Measurements from ENCODE around the gene PRMT2.
A peak's percentile ranks its signal among the peaks of the same experiment; 100 is the strongest.

The PRMT2 gene

DNA sequence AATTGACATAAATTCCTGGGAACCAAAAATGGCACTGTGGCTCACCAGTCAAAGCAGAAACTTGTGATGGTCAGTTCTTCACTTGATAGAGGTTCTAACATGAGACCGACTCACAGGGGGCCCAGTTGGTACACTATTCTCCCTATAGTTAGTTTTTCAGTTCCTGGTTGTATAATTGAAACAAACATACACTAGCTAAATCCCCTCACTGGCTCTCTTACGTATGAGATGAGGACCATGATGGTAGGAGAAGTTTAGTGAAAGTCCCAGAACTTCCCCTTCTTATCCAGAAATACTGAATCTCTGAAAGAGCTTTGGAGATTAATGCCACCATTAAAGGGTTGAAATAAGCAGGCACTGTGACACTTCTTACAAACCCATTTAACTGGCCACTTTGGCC lies 27.8 kb upstream of the PRMT2 start:
- H3K27ac Mint-ChIP-seq, result no peak overlapping the region
- H3K4me3 Mint-ChIP-seq, result no peak overlapping the region
- DNase-seq, result no peak
- no peaks in the 10 kb centered on the region for H3K27me3 Mint-ChIP-seq
- H3K9me3 Mint-ChIP-seq, result peaks cover 5% of the 10 kb centered on the region
- peaks cover 31% of the 10 kb centered on the region for H3K4me1 Mint-ChIP-seq
- no peaks in the 10 kb centered on the region for H3K36me3 Mint-ChIP-seq (ENCODE audit: low read depth)
- ATAC-seq, result no peak

DNA sequence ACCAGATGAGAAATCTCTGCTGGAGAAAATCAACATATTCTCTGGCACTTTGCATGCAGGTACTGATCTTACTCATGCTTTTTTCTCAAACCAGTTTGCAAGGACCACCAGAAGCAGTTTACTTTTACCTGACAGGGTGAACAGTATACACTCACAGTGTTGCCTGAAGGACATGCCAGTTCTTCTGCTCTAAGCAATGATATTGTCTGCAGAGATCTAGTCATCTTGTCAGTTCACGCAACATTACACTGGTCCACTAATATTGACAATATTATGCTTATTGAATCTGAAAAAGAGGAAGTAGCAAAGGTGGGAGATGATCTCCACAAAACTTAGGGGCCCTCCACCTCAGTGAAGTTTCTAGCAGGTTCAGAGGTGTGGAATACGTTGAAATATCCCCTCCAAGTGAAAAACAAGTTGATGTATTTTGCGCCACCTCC lies 26.8 kb upstream of the PRMT2 start:
- no peak overlapping the region for H3K27ac Mint-ChIP-seq
- no peaks in the 10 kb centered on the region for H3K36me3 Mint-ChIP-seq (ENCODE audit: low read depth)
- DNase-seq, result no peak
- no peak for ATAC-seq
- no peak overlapping the region for H3K4me3 Mint-ChIP-seq
- no peaks in the 10 kb centered on the region for H3K27me3 Mint-ChIP-seq
- peaks cover 29% of the 10 kb centered on the region for H3K4me1 Mint-ChIP-seq
- H3K9me3 Mint-ChIP-seq, result peaks cover 5% of the 10 kb centered on the region

DNA sequence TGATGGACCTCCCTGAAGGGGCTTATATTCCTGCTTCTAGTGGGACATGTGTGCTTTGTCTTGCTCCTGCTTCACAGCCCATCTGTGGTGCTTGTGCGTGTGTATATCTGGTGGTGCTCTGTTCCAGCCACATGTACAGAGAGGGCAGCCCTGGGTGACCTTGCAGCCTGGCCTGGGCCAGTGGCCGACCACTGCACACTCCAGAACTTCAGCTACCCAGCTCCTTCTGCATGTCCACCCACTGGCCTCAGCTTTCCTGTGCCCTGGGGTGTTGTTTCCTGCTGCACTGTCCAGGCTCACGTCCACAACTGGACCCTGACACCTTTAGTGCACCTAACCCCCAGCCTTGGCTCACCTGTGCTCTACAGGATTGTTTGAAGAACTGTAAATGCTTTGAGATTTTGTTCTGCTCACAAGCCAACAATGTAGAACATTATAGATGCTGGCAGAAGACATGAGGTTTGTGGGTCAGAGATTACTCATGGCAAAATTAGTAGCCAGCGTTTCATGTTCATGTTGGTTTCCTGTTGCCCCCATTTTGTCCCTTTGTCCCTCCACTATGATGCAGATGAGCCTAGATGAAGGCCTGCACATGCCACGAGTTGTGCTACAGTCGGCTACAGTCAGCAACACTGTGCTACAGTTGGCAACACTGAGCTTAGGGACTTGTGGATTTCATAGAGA lies 25.3 kb upstream of the PRMT2 start:
- ATAC-seq, result no peak
- H3K4me3 Mint-ChIP-seq, result no peak overlapping the region
- H3K27me3 Mint-ChIP-seq, result no peaks in the 10 kb centered on the region
- H3K36me3 Mint-ChIP-seq (ENCODE audit: low read depth), result no peaks in the 10 kb centered on the region
- H3K9me3 Mint-ChIP-seq, result peaks cover 5% of the 10 kb centered on the region
- H3K4me1 Mint-ChIP-seq, result peaks cover 24% of the 10 kb centered on the region
- no peak overlapping the region for H3K27ac Mint-ChIP-seq
- no peak for DNase-seq

DNA sequence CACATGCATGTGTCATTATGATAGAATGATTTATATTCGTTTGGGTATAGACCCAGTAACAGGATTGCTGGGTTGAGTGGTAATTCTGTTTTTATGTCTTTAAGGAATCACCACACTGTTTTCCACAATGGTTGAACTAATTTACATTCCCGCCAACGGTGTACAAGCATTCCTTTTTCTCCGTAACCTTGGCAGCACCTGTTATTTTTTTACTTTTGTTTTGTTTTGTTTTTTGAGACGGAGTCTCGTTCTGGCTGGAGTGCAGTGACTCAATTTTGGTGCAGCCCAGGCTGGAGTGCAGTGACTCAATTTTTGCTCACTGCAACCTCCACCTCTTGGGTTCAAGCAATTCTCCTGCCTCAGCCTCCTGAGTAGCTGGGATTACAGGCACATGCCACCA lies 22.1 kb upstream of the PRMT2 start:
- H3K4me1 Mint-ChIP-seq, result no peaks in the 10 kb centered on the region
- DNase-seq, result no peak
- no peak overlapping the region for H3K4me3 Mint-ChIP-seq
- H3K9me3 Mint-ChIP-seq, result peaks cover 5% of the 10 kb centered on the region
- H3K27ac Mint-ChIP-seq, result no peak overlapping the region
- no peaks in the 10 kb centered on the region for H3K36me3 Mint-ChIP-seq (ENCODE audit: low read depth)
- ATAC-seq, result no peak
- no peaks in the 10 kb centered on the region for H3K27me3 Mint-ChIP-seq

DNA sequence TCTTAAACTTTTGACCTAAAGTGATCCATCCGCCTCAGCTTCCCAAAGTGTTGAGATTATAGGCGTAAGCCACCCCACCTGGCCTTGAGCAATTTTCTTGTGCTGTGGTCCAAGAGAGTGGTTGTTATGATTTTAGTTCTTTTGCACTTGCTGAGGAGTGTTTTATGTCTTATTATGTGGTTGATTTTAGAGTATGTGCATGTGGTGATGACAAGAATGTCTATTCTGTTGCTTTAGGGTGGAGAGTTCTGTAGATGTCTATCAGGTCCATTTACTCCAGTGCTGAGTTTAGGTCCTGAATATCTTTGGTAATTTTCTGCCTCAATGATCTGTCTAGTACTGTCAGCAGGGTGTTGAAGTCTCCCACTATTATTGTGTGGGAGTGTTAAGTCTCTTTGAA lies 19.4 kb upstream of the PRMT2 start:
- Mint-ChIP-seq H3K36me3 (ENCODE audit: low read depth) (no peaks in the 10 kb centered on the region), H3K4me1 (peaks cover 12% of the 10 kb centered on the region), H3K27me3 (no peaks in the 10 kb centered on the region), H3K9me3 (peaks cover 5% of the 10 kb centered on the region), H3K27ac (no peak overlapping the region), H3K4me3 (no peak overlapping the region)
- no peak for DNase-seq
- ATAC-seq, result no peak

DNA sequence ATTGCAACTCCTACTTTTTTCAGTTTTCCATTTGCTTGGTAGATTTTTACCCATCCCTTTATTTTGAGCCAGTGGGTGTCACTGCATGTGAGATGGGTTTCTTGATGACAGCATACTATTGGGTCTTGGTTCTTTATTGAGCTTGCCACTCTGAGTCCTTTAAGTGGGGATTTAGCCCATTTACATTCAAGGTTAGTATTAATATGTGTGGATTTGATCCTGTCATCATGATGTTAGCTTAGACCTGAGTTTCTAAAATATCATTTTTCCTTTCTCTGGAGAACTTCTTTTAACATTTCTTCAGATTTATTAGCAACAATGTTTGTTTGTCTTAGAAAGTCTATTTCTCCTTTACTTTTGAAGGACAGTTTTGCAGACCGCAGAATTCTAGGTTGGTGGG lies 18.8 kb upstream of the PRMT2 start:
- no peak for ATAC-seq
- Mint-ChIP-seq H3K27me3 (no peaks in the 10 kb centered on the region), H3K9me3 (peaks cover 5% of the 10 kb centered on the region), H3K27ac (no peak overlapping the region), H3K4me1 (peaks cover 17% of the 10 kb centered on the region), H3K4me3 (no peak overlapping the region), H3K36me3 (ENCODE audit: low read depth) (no peaks in the 10 kb centered on the region)
- no peak for DNase-seq

DNA sequence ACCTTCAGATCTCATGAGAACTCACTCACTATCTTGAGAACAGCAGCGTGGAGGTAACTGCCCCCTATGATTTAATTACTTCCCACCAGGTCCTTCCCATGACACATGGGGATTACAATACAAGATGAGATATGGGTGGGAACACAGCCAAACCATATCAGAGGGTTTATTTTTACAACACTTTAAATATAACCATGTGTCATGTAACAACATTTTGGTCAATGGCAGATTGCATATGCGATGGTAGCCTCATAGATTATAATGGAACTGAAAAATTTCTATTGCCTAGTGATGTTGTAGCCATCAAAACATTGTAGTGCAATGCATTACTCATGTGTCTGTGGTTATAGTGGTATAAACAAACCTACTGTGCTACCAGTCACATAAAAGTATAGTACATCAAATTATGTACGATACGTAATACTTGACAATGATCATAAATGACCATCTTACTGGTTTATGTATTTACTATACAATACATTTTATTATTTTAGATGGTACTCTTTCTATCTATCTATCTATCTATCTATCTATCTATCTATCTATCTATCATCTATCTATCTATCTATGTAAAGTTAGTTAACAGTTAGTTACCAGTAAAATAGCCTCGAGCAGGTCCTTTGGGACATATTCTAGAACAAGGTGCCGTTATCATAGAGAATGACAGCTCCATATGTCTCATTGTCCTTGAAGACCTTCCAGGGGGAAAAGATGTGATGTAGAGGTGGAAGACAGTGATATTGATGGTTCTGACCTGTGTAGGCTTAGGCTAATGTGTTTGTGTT lies 18.0 kb upstream of the PRMT2 start:
- Mint-ChIP-seq H3K4me3 (no peak overlapping the region), H3K27ac (no peak overlapping the region), H3K4me1 (peaks cover 25% of the 10 kb centered on the region), H3K36me3 (ENCODE audit: low read depth) (no peaks in the 10 kb centered on the region), H3K27me3 (no peaks in the 10 kb centered on the region), H3K9me3 (no peaks in the 10 kb centered on the region)
- no peak for DNase-seq
- ATAC-seq, result no peak

DNA sequence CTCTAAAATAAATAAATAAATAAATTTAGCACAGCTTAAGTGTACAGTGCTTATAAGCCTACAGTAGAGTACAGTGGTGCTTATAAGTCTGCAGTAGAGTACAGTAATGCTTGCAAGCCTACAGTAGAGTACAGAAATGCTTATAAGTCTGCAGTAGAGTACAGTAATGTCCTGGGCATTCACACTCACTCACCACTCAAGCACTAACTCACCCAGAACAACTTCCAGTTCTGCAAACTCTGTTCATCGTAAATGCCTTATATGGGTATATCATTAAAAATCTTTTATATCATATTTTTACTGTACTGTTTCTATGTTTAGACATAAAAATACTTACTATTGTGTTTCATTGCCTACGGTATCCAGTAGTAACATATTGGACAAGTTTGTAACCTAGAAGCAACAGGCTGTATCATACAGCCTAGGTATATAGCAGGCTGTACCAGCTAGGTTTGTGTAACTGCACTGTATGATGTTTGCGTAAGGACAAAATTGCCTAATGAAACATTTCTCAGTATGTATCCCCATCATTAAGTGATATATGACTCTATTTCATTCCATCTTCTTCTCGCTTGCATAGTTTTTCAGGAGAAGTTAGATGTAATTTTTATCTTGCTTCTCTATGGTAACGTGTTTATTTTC lies 16.6 kb upstream of the PRMT2 start:
- DNase-seq (no peak), ATAC-seq (no peak)
- Mint-ChIP-seq H3K4me1 (peaks cover 33% of the 10 kb centered on the region), H3K27me3 (no peaks in the 10 kb centered on the region), H3K27ac (no peak overlapping the region), H3K9me3 (no peaks in the 10 kb centered on the region), H3K36me3 (ENCODE audit: low read depth) (no peaks in the 10 kb centered on the region), H3K4me3 (no peak overlapping the region)

DNA sequence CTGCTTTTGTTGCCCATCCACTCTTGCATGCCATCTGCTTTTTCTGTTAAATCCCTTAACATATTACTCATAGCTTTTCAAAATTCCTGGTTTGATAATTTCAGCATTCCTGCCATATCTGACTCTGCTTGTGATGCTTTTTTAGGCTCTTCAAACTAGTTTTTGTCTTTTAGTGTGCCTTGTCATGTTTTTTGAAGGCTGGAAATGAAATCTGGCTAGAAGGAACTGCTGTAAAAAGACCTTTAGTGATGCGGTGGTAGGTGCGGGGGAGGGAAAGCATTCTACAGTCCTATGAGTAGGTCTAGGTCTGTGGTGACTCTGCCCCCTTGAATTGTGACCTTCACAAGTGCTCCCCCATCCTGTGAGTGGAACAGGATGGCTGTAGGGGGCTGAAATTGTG lies 15.6 kb upstream of the PRMT2 start:
- ATAC-seq (no peak), DNase-seq (no peak)
- Mint-ChIP-seq H3K4me3 (no peak overlapping the region), H3K9me3 (no peaks in the 10 kb centered on the region), H3K27ac (no peak overlapping the region), H3K4me1 (peaks cover 35% of the 10 kb centered on the region), H3K36me3 (ENCODE audit: low read depth) (no peaks in the 10 kb centered on the region), H3K27me3 (no peaks in the 10 kb centered on the region)

DNA sequence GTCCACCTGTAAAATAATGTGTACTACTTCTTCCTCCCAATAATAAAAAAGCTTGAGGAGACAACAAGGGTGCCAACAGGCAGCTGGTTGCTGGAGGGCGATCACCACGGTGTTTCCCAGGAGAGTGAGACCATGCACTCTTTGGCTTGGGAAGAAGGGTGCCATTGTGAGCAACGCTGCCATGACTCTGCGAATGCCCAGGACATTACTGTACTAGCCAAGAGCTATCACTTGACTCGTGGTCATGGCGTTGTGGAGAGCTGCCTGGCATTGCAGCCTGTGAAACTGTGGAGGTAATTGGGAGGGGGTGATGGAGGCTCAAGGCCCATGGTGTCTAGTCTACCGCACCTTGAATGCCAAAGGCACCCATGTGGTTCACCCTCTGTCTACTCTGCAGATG lies 14.6 kb upstream of the PRMT2 start:
- H3K9me3 Mint-ChIP-seq, result peaks cover 6% of the 10 kb centered on the region
- peaks cover 38% of the 10 kb centered on the region for H3K4me1 Mint-ChIP-seq
- DNase-seq (no peak), ATAC-seq (no peak)
- no peaks in the 10 kb centered on the region for H3K27me3 Mint-ChIP-seq
- no peaks in the 10 kb centered on the region for H3K36me3 Mint-ChIP-seq (ENCODE audit: low read depth)
- no peak overlapping the region for H3K4me3 Mint-ChIP-seq
- H3K27ac Mint-ChIP-seq, result no peak overlapping the region

DNA sequence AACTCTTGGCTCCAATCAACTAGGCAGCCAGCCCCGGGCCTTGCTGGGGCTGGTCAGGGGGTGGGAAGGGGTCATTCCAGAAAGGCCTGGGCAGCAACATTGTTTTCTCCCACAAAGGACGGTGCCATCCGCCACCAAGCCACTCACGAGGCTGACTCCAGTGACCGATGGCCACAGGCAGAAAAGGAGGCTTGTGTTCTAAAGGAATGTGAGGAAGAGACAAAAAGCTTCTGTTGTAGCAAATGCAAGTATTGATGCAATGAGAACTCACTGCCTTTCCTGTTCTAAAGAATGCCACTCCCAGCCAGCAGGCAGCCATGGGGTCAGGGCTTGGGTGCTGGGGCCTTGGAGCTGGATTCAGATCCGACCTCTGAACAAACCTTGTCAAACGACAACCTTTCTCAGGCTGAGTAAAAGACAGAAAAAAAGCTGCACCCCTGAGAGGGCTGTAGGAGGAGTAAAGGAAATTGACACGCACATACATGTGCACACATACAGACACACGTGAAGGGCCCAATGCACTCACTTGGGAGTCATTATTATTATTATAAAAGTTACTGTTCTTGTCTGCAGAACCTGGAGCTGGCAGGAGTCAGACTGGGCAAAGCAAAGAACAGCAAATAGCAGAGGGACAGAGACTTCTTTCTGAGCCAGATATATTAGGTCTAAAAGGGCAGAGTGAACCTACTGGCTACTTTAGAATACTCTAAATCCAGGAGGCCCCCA lies 13.9 kb upstream of the PRMT2 start:
- Mint-ChIP-seq H3K4me1 (peaks cover 44% of the 10 kb centered on the region), H3K27me3 (no peaks in the 10 kb centered on the region), H3K36me3 (ENCODE audit: low read depth) (no peaks in the 10 kb centered on the region), H3K9me3 (peaks cover 6% of the 10 kb centered on the region), H3K27ac (peak overlapping the region; percentile 77), H3K4me3 (no peak overlapping the region)
- no peak for DNase-seq
- peak; percentile 26 for ATAC-seq

DNA sequence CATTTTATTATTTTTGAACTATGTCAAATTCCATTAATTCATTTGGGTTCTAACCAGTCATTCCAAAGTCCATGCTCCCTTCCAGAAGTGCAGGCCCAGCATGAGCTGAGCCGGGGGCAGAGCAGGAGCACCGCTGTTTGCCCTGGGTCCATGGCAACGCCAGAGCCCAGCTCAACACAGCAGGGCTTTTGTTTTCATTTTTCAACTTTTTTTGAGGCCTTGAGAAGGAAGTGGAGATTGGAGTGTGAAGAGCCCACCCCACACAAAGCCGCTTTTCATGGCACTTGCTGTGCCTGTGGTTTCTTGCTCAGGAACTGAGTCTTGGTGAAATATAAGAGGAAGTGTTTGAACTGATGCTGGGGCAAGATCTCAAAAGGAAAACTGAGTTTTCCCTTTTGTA lies 13.2 kb upstream of the PRMT2 start:
- DNase-seq, result no peak

DNA sequence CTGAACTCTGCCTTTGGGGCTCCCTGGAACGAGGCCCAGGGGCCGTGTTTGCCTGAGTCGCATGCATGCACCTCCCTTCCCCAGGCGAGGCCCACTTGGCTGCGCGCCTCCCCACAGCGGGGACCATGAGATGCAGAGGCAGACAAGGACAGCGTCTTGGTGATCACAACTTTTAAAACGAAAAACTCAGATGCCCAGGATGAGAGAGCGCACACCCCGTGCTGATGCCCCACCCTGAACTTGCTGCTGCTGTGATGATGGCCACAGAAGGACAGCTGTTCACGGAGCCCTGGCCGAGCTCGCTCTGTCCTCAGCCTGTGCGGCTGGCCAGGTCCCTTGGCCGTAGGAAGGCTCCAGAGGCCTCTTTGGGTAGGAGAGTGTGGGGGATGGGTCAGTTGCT lies 11.4 kb upstream of the PRMT2 start:
- DNase-seq (no peak), ATAC-seq (no peak)
- H3K27me3 Mint-ChIP-seq, result no peaks in the 10 kb centered on the region
- no peak overlapping the region for H3K27ac Mint-ChIP-seq
- H3K4me3 Mint-ChIP-seq, result no peak overlapping the region
- peaks cover 55% of the 10 kb centered on the region for H3K4me1 Mint-ChIP-seq
- peaks cover 9% of the 10 kb centered on the region for H3K9me3 Mint-ChIP-seq
- no peaks in the 10 kb centered on the region for H3K36me3 Mint-ChIP-seq (ENCODE audit: low read depth)

More for the DNA sequence above, 13.2 kb upstream of the PRMT2 start:
- H3K27ac Mint-ChIP-seq, result peak overlapping the region; percentile 77
- H3K36me3 Mint-ChIP-seq (ENCODE audit: low read depth), result no peaks in the 10 kb centered on the region
- ATAC-seq, result peak; percentile 67
- H3K9me3 Mint-ChIP-seq, result peaks cover 9% of the 10 kb centered on the region
- H3K4me1 Mint-ChIP-seq, result peaks cover 50% of the 10 kb centered on the region
- H3K27me3 Mint-ChIP-seq, result no peaks in the 10 kb centered on the region
- peak overlapping the region; percentile 9 for H3K4me3 Mint-ChIP-seq

DNA sequence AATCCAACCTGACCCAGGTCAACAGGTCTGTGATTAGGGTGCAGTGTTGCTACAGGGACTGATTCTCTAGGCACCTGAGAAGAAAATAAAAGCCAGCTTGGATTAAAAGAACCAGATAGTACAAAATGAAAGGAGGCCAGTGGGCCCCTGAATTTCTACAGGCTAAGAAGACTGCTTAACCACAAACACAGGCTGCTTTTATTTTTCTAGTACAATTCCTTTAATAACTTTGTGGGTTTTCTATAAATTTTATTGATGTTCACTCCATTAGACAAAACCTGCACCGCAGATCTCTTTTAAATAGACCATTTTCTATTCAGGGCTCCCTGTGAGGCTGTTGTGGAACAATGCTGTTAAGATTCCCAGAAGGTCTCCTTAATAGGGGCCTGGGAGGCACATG lies 9.7 kb upstream of the PRMT2 start:
- Mint-ChIP-seq H3K27ac (no peak overlapping the region), H3K4me3 (no peak overlapping the region), H3K9me3 (peaks cover 9% of the 10 kb centered on the region), H3K36me3 (ENCODE audit: low read depth) (no peaks in the 10 kb centered on the region), H3K4me1 (peaks cover 46% of the 10 kb centered on the region), H3K27me3 (no peaks in the 10 kb centered on the region)
- DNase-seq, result no peak
- ATAC-seq, result no peak

Data from activated naive CD8-positive, alpha-beta T cell treated with anti-CD3 and anti-CD28 coated beads, Interleukin-2, amount 50 U/mL, for 24 hours (primary cell).